Measurements from ENCODE around the gene SYPL1. TPM values are rescaled to one million over a fixed set of nuclear protein-coding genes. Genes with fewer than 3 reads are reported as not detected.

The SYPL1 gene
- total and polyA plus RNA-seq, 9 of the 15 experiments (the other 6 are each of a cell fraction or from before 2014, with no cell fraction given) = 23.8 to 214 (median 70.2) TPM

GRCh38 chr7:106069471-106070200, 42.5 kb downstream of the SYPL1 start:
- Histone ChIP-seq H3K36me3 (ENCODE audit: control insufficient read depth, insufficient read depth, low read length) (no peaks in the 10 kb centered on the region), H3K27ac (ENCODE audit: extremely low read depth, low read depth, low read length) (no peak overlapping the region), H3K9me3 (replicated peaks; ENCODE audit: control insufficient read depth, insufficient read depth, low read depth, low read length) (no peaks in the 10 kb centered on the region), H3K27me3 (ENCODE audit: control insufficient read depth in 2 of 2, insufficient read depth in 2 of 2, low read length in 2 of 2) (peaks cover 15 to 41% of the 10 kb centered on the region in 2 experiments; a peak in 4 of 5 replicates), H3K4me3 (no peak overlapping the region), H2AFZ (ENCODE audit: low read depth, low read length) (no peak overlapping the region), H3K4me2 (ENCODE audit: insufficient read depth, low read length) (no peak overlapping the region), H3K79me2 (ENCODE audit: control insufficient read depth, insufficient read depth, low read length) (no peaks in the 10 kb centered on the region), H4K20me1 (replicated peaks; ENCODE audit: control insufficient read depth, insufficient read depth, low read length) (peaks cover 15% of the 10 kb centered on the region; the same call in 1 of the 2 replicates), H3K9ac (ENCODE audit: insufficient read depth in 1 of 2, low read depth in 2 of 2, low read length in 2 of 2) (no peak overlapping the region), H3K9me1 (ENCODE audit: control insufficient read depth, insufficient read depth, low read length) (peaks cover 4% of the 10 kb centered on the region), H3K4me1 (replicated peaks in 1 of 2; ENCODE audit: control insufficient read depth in 2 of 2, insufficient read depth in 2 of 2, low read length in 2 of 2) (peaks cover 28 to 42% of the 10 kb centered on the region in 2 experiments)
- DNase-seq (ENCODE audit: extremely low read depth in 1 of 4, low spot score in 3 of 4) (peak in 1 of 4 experiments; percentile 27), ATAC-seq (no peak), FAIRE-seq (no peak)
- WGBS (ENCODE audit: insufficient coverage, low coverage, missing lambda C conversion rate) = 35% methylated on average over 9 of the region's 9 CpGs
- in situ Hi-C loops (cut with MboI) = no loop called here
- ChIA-PET CTCF (ENCODE audit: low intra/inter-chr PET ratio) (no interaction called here), POLR2A (interaction anchor here (0.5 to 0.8 kb wide), 2 partner anchors 8 to 325 kb away, joined by 3 read pairs; no protein-coding TSS in a partner anchor)
- intact Hi-C loops (cut with micrococcal nuclease) = no loop called here
- TF ChIP-seq ZNF316 (IDR thresholded peaks at IDR 0.05) = peak; percentile 2; the same call in 1 of the 2 replicates
- no peak for TF ChIP-seq PTTG1 (tag; IDR thresholded peaks at IDR 0.05; ENCODE audit: low read depth)
- no TSS peak for BruUV-seq (replicated peaks)

- FAIRE-seq = no peak
These were observed 43.1 kb downstream of the SYPL1 start for GRCh38 chr7:106068986-106069385.

More at GRCh38 chr7:106068986-106069385, 43.1 kb downstream of the SYPL1 start:
- no TSS peak for BruUV-seq (replicated peaks)
- TF ChIP-seq GABPB2 (CRISPR knock-in tag; conservative IDR thresholded peaks at IDR 0.05) = no peak
- POLR2A ChIA-PET = no interaction called here
- no peak overlapping the region for H3K4me2 ChIP-seq (ENCODE audit: insufficient read depth, low read length)
- no peak overlapping the region for H3K27ac ChIP-seq (ENCODE audit: extremely low read depth, low read depth, low read length)
- peaks cover 11% of the 10 kb centered on the region; the same call in 1 of the 2 replicates for H4K20me1 ChIP-seq (replicated peaks; ENCODE audit: control insufficient read depth, insufficient read depth, low read length)
- H3K9ac ChIP-seq (ENCODE audit: insufficient read depth in 1 of 2, low read depth in 2 of 2, low read length in 2 of 2) = no peak overlapping the region
- WGBS (ENCODE audit: insufficient coverage, low coverage, missing lambda C conversion rate) = 38% methylated on average over 3 of the region's 3 CpGs
- intact Hi-C loops (cut with micrococcal nuclease) (no loop called here), in situ Hi-C loops (cut with MboI) (no loop called here)
- peaks cover 7% of the 10 kb centered on the region for H3K9me1 ChIP-seq (ENCODE audit: control insufficient read depth, insufficient read depth, low read length)
- H3K27me3 ChIP-seq (ENCODE audit: control insufficient read depth in 2 of 2, insufficient read depth in 2 of 2, low read length in 2 of 2) = peaks cover 15 to 40% of the 10 kb centered on the region in 2 experiments; a peak in 4 of 5 replicates
- DNase-seq (ENCODE audit: extremely low read depth in 1 of 4, low spot score in 3 of 4) (no peak), ATAC-seq (no peak)
- no peaks in the 10 kb centered on the region for H3K9me3 ChIP-seq (replicated peaks; ENCODE audit: control insufficient read depth, insufficient read depth, low read depth, low read length)
- CTCF ChIA-PET (ENCODE audit: low intra/inter-chr PET ratio) = no interaction called here
- H3K4me3 ChIP-seq = no peak overlapping the region
- H3K4me1 ChIP-seq (replicated peaks in 1 of 2; ENCODE audit: control insufficient read depth in 2 of 2, insufficient read depth in 2 of 2, low read length in 2 of 2) = peaks cover 29 to 36% of the 10 kb centered on the region in 2 experiments
- no peaks in the 10 kb centered on the region for H3K79me2 ChIP-seq (ENCODE audit: control insufficient read depth, insufficient read depth, low read length)
- H2AFZ ChIP-seq (ENCODE audit: low read depth, low read length) = no peak overlapping the region
- no peaks in the 10 kb centered on the region for H3K36me3 ChIP-seq (ENCODE audit: control insufficient read depth, insufficient read depth, low read length)

Measured in K562 (cell line).